Breast epithelium (tissue), 4 donors: ENCODE measurements around the gene UMODL1. TPM values are rescaled to one million over a fixed set of nuclear protein-coding genes. Genes with fewer than 3 reads are reported as not detected.

ENCODE experiments used
- DNase-seq, 2 donors: peaks; one replicate each; pipeline ENCODE4 v3.0.0-alpha.2; 2019; ENCODE audit warnings: low spot score in 2 of 2
- H3K27ac ChIP-seq, 2 donors: fragments of 200-600 bp; sonication (generic) in 1 of 2; one replicate each; pipeline ENCODE4 v1.5.1; 2016 to 2019; ENCODE audit warnings: mild to moderate bottlenecking in 1 of 2
- H3K27me3 ChIP-seq, 2 donors: fragments of 200-600 bp; sonication (generic) in 1 of 2; one replicate each; pipeline versions ENCODE4 v1.5.1 to v1.6.0; 2017 to 2019; ENCODE audit warnings: control low read depth in 1 of 2, mild to moderate bottlenecking in 1 of 2
- H3K36me3 ChIP-seq: fragments of 200-600 bp; one replicate; pipeline ENCODE4 v1.5.1; 2019
- H3K4me1 ChIP-seq, 2 donors: fragments of 200-600 bp; sonication (generic); one replicate each; pipeline ENCODE4 v1.5.1; 2016 to 2019; ENCODE audit warnings: control low read depth in 1 of 2
- H3K4me3 ChIP-seq, 3 donors: fragments of 200-600 bp; sonication (generic); 1 replicate in 2 of 3; 2 replicates in 1 of 3; pipeline ENCODE4 v1.5.1; 2016 to 2019; ENCODE audit warnings: mild to moderate bottlenecking in 3 of 3, moderate library complexity in 2 of 3
- H3K9me3 ChIP-seq, 2 donors: fragments of 200-600 bp; sonication (generic) in 1 of 2; one replicate each; pipeline ENCODE4 v1.5.1; 2016 to 2019; ENCODE audit warnings: control low read depth in 1 of 2
- CTCF ChIP-seq, 3 donors: fragments of 450-650 bp; IDR thresholded peaks; one replicate each; pipeline ENCODE4 v1.5.1; 2016 to 2017; ENCODE audit warnings: antibody characterized with exemption in 3 of 3, mild to moderate bottlenecking in 3 of 3, moderate library complexity in 3 of 3
- POLR2A ChIP-seq: fragments of 450-650 bp; IDR thresholded peaks from one replicate; pipeline ENCODE4 v1.6.1; 2016; ENCODE audit warnings: antibody characterized with exemption, mild to moderate bottlenecking, moderate library complexity
- POLR2AphosphoS5 ChIP-seq, 3 donors: sonication (generic); formaldehyde crosslinking; IDR thresholded peaks; one replicate each; pipeline ENCODE4 v1.6.1; 2017; ENCODE audit warnings: antibody characterized with exemption in 3 of 3
- intact Hi-C: fragments of 100-400 bp; cut with DNase I; formaldehyde crosslinking; loops from one replicate; pipeline ENCODE4 v1.15.1; 2023; ENCODE audit warnings: low total_unique reads
- total RNA-seq, 3 donors: library from RNA; depleted of rRNA; stranded (reverse); fragments of >200 nt; gene quantifications; one replicate each; pipeline ENCODE4 v1.1.0, GENCODE V29; 2016

UMODL1 gene
- total RNA-seq, 3 donors from 2014 or later: not detected

- peak in 1 of 2 donors; percentile 28 for DNase-seq
- no peak overlapping the region for H3K27ac ChIP-seq
- H3K9me3 ChIP-seq: no peaks in the 10 kb centered on the region
- H3K4me1 ChIP-seq: no peaks in the 10 kb centered on the region
- intact Hi-C loops: no loop called here
- H3K36me3 ChIP-seq: no peaks in the 10 kb centered on the region
- no peaks in the 10 kb centered on the region for H3K27me3 ChIP-seq
- TF ChIP-seq POLR2A (no peak), POLR2AphosphoS5 (IDR thresholded peaks at IDR 0.05) (no peak), CTCF (IDR thresholded peaks at IDR 0.05) (no peak)
- no peak overlapping the region for H3K4me3 ChIP-seq
Measured at GRCh38 chr21:42160765-42161164, 89.6 kb downstream of the UMODL1 start.

- H3K27me3 ChIP-seq: no peaks in the 10 kb centered on the region
- no peaks in the 10 kb centered on the region for H3K9me3 ChIP-seq
- H3K4me3 ChIP-seq: no peak overlapping the region
- H3K36me3 ChIP-seq: no peaks in the 10 kb centered on the region
- intact Hi-C loops: no loop called here
- DNase-seq: no peak
- H3K4me1 ChIP-seq: no peaks in the 10 kb centered on the region
- TF ChIP-seq POLR2A (no peak), CTCF (IDR thresholded peaks at IDR 0.05) (no peak), POLR2AphosphoS5 (IDR thresholded peaks at IDR 0.05) (no peak)
- no peak overlapping the region for H3K27ac ChIP-seq
Measured at GRCh38 chr21:42161401-42161955, 90.4 kb downstream of the UMODL1 start.

- TF ChIP-seq POLR2AphosphoS5 (IDR thresholded peaks at IDR 0.05): no peak
- TF ChIP-seq POLR2A: no peak
- no peak for TF ChIP-seq CTCF (IDR thresholded peaks at IDR 0.05)
- no peak overlapping the region for H3K4me3 ChIP-seq
- H3K27me3 ChIP-seq: no peaks in the 10 kb centered on the region
- intact Hi-C loops: no loop called here
- H3K27ac ChIP-seq: no peak overlapping the region
- no peaks in the 10 kb centered on the region for H3K36me3 ChIP-seq
- H3K4me1 ChIP-seq: no peaks in the 10 kb centered on the region
- DNase-seq: no peak
- no peaks in the 10 kb centered on the region for H3K9me3 ChIP-seq
Measured at GRCh38 chr21:42161956-42162681, 91.0 kb downstream of the UMODL1 start.

GRCh38 chr21:42162831-42163510 lies 91.9 kb downstream of the UMODL1 start:
- TF ChIP-seq POLR2AphosphoS5 (IDR thresholded peaks at IDR 0.05) (no peak), POLR2A (no peak), CTCF (IDR thresholded peaks at IDR 0.05) (no peak)
- Histone ChIP-seq H3K27ac (no peak overlapping the region), H3K4me1 (no peaks in the 10 kb centered on the region), H3K9me3 (no peaks in the 10 kb centered on the region), H3K27me3 (no peaks in the 10 kb centered on the region), H3K36me3 (no peaks in the 10 kb centered on the region), H3K4me3 (no peak overlapping the region)
- DNase-seq: no peak
- intact Hi-C loops: no loop called here

- DNase-seq: peak in 1 of 2 donors; percentile 37
- no peaks in the 10 kb centered on the region for H3K36me3 ChIP-seq
- H3K9me3 ChIP-seq: no peaks in the 10 kb centered on the region
- H3K27ac ChIP-seq: no peak overlapping the region
- intact Hi-C loops: no loop called here
- H3K4me3 ChIP-seq: no peak overlapping the region
- H3K4me1 ChIP-seq: no peaks in the 10 kb centered on the region
- TF ChIP-seq POLR2A: no peak
- TF ChIP-seq CTCF (IDR thresholded peaks at IDR 0.05): no peak
- TF ChIP-seq POLR2AphosphoS5 (IDR thresholded peaks at IDR 0.05): no peak
- no peaks in the 10 kb centered on the region for H3K27me3 ChIP-seq
Measured at GRCh38 chr21:42163511-42163863, 92.4 kb downstream of the UMODL1 start.
